ENCODE data around the gene FAM72B. TPM values are rescaled to one million over a fixed set of nuclear protein-coding genes. Genes with fewer than 3 reads are reported as not detected.
"Not testable (repeated sequence)": the region's sequence is repeated elsewhere in the genome, so short reads cannot be mapped to it uniquely, and the experiment has no call there.

Gene FAM72B
- 1 to 10 TPM; 1.3 to 2.2 TPM for polyA plus RNA-seq

- H3K27me3 ChIP-seq (ENCODE audit: control insufficient read depth in 1 of 2, insufficient read depth in 2 of 2, low read length in 2 of 2); H3K9me3 ChIP-seq (ENCODE audit: control insufficient read depth in 2 of 2, insufficient read depth in 1 of 2, low read depth in 1 of 2, low read length in 1 of 2); H3K36me3 ChIP-seq (ENCODE audit: control insufficient read depth in 2 of 2, insufficient read depth in 2 of 2, low read length in 1 of 2); H3K4me1 ChIP-seq (ENCODE audit: control insufficient read depth in 2 of 2, insufficient read depth in 2 of 2, low read length in 1 of 2): not testable (repeated sequence)
- H3K27ac ChIP-seq (ENCODE audit: low read depth in 2 of 2, low read length in 1 of 2): peak within 1 kb of the TSS in 1 of 2 donors; percentile 59
- H3K4me3 ChIP-seq (ENCODE audit: low read depth in 1 of 2, low read length in 2 of 2): peak within 1 kb of the TSS; percentile 33 to 40
- 0% methylated on average over 29 to 38 of the region's 54 CpGs for WGBS, 2 donors
These were observed at the start of gene FAM72B, which contains the start of gene SRGAP2C for GRCh38 chr1:121184290-121185127. Gene FAM72B, minus strand, starts transcription at chr1:121184340. Its CDS starts 851 bp downstream, at chr1:121183489. Gene SRGAP2C, plus strand, starts transcription at chr1:121184975. Its CDS starts 2,472 bp downstream, at chr1:121187447.

- not testable (repeated sequence) for H3K36me3 ChIP-seq (ENCODE audit: control insufficient read depth in 2 of 2, insufficient read depth in 2 of 2, low read length in 1 of 2); H3K27me3 ChIP-seq (ENCODE audit: control insufficient read depth in 1 of 2, insufficient read depth in 2 of 2, low read length in 2 of 2); H3K4me3 ChIP-seq (ENCODE audit: low read depth in 1 of 2, low read length in 2 of 2); H3K4me1 ChIP-seq (ENCODE audit: control insufficient read depth in 2 of 2, insufficient read depth in 2 of 2, low read length in 1 of 2); H3K27ac ChIP-seq (ENCODE audit: low read depth in 2 of 2, low read length in 1 of 2); H3K9me3 ChIP-seq (ENCODE audit: control insufficient read depth in 2 of 2, insufficient read depth in 1 of 2, low read depth in 1 of 2, low read length in 1 of 2)
- WGBS, 2 donors: 31 to 48% methylated on average over 1 of the region's 4 CpGs
These were observed 48.4 kb upstream of the FAM72B start for GRCh38 chr1:121232445-121233125.

- H3K4me3 ChIP-seq (ENCODE audit: low read depth in 1 of 2, low read length in 2 of 2); H3K9me3 ChIP-seq (ENCODE audit: control insufficient read depth in 2 of 2, insufficient read depth in 1 of 2, low read depth in 1 of 2, low read length in 1 of 2); H3K36me3 ChIP-seq (ENCODE audit: control insufficient read depth in 2 of 2, insufficient read depth in 2 of 2, low read length in 1 of 2); H3K4me1 ChIP-seq (ENCODE audit: control insufficient read depth in 2 of 2, insufficient read depth in 2 of 2, low read length in 1 of 2); H3K27ac ChIP-seq (ENCODE audit: low read depth in 2 of 2, low read length in 1 of 2); H3K27me3 ChIP-seq (ENCODE audit: control insufficient read depth in 1 of 2, insufficient read depth in 2 of 2, low read length in 2 of 2): not testable (repeated sequence)
- 71 to 84% methylated on average over 1 of the region's 4 CpGs for WGBS, 2 donors
These were observed 46.5 kb upstream of the FAM72B start for GRCh38 chr1:121230636-121231035.

- H3K36me3 ChIP-seq (ENCODE audit: control insufficient read depth in 2 of 2, insufficient read depth in 2 of 2, low read length in 1 of 2); H3K27ac ChIP-seq (ENCODE audit: low read depth in 2 of 2, low read length in 1 of 2); H3K4me3 ChIP-seq (ENCODE audit: low read depth in 1 of 2, low read length in 2 of 2); H3K27me3 ChIP-seq (ENCODE audit: control insufficient read depth in 1 of 2, insufficient read depth in 2 of 2, low read length in 2 of 2); H3K9me3 ChIP-seq (ENCODE audit: control insufficient read depth in 2 of 2, insufficient read depth in 1 of 2, low read depth in 1 of 2, low read length in 1 of 2); H3K4me1 ChIP-seq (ENCODE audit: control insufficient read depth in 2 of 2, insufficient read depth in 2 of 2, low read length in 1 of 2): not testable (repeated sequence)
- 56 to 91% methylated on average over 1 to 3 of the region's 9 CpGs for WGBS, 2 donors
These were observed 43.6 kb upstream of the FAM72B start for GRCh38 chr1:121227544-121228330.

- not testable (repeated sequence) for H3K36me3 ChIP-seq (ENCODE audit: control insufficient read depth in 2 of 2, insufficient read depth in 2 of 2, low read length in 1 of 2); H3K27me3 ChIP-seq (ENCODE audit: control insufficient read depth in 1 of 2, insufficient read depth in 2 of 2, low read length in 2 of 2); H3K4me1 ChIP-seq (ENCODE audit: control insufficient read depth in 2 of 2, insufficient read depth in 2 of 2, low read length in 1 of 2); H3K9me3 ChIP-seq (ENCODE audit: control insufficient read depth in 2 of 2, insufficient read depth in 1 of 2, low read depth in 1 of 2, low read length in 1 of 2); H3K27ac ChIP-seq (ENCODE audit: low read depth in 2 of 2, low read length in 1 of 2); H3K4me3 ChIP-seq (ENCODE audit: low read depth in 1 of 2, low read length in 2 of 2)
- 78 to 92% methylated on average over 1 of the region's 2 CpGs for whole genome bisulfite sequencing, 2 donors
These were observed 42.8 kb upstream of the FAM72B start for GRCh38 chr1:121226925-121227324.

- not testable (repeated sequence) for H3K4me3 ChIP-seq (ENCODE audit: low read depth in 1 of 2, low read length in 2 of 2); H3K27ac ChIP-seq (ENCODE audit: low read depth in 2 of 2, low read length in 1 of 2); H3K9me3 ChIP-seq (ENCODE audit: control insufficient read depth in 2 of 2, insufficient read depth in 1 of 2, low read depth in 1 of 2, low read length in 1 of 2); H3K27me3 ChIP-seq (ENCODE audit: control insufficient read depth in 1 of 2, insufficient read depth in 2 of 2, low read length in 2 of 2); H3K4me1 ChIP-seq (ENCODE audit: control insufficient read depth in 2 of 2, insufficient read depth in 2 of 2, low read length in 1 of 2); H3K36me3 ChIP-seq (ENCODE audit: control insufficient read depth in 2 of 2, insufficient read depth in 2 of 2, low read length in 1 of 2)
- 83 to 89% methylated on average over 2 of the region's 4 CpGs for WGBS, 2 donors
These were observed 42.3 kb upstream of the FAM72B start for GRCh38 chr1:121226295-121226904.

- WGBS, 2 donors: 56 to 72% methylated on average over 3 of the region's 4 CpGs
- H3K27me3 ChIP-seq (ENCODE audit: control insufficient read depth in 1 of 2, insufficient read depth in 2 of 2, low read length in 2 of 2); H3K27ac ChIP-seq (ENCODE audit: low read depth in 2 of 2, low read length in 1 of 2); H3K9me3 ChIP-seq (ENCODE audit: control insufficient read depth in 2 of 2, insufficient read depth in 1 of 2, low read depth in 1 of 2, low read length in 1 of 2); H3K36me3 ChIP-seq (ENCODE audit: control insufficient read depth in 2 of 2, insufficient read depth in 2 of 2, low read length in 1 of 2); H3K4me3 ChIP-seq (ENCODE audit: low read depth in 1 of 2, low read length in 2 of 2); H3K4me1 ChIP-seq (ENCODE audit: control insufficient read depth in 2 of 2, insufficient read depth in 2 of 2, low read length in 1 of 2): not testable (repeated sequence)
These were observed 40.6 kb upstream of the FAM72B start for GRCh38 chr1:121224714-121225113.

GRCh38 chr1:121221770-121222169, 37.6 kb upstream of the FAM72B start:
- not testable (repeated sequence) for H3K36me3 ChIP-seq (ENCODE audit: control insufficient read depth in 2 of 2, insufficient read depth in 2 of 2, low read length in 1 of 2); H3K27ac ChIP-seq (ENCODE audit: low read depth in 2 of 2, low read length in 1 of 2); H3K4me1 ChIP-seq (ENCODE audit: control insufficient read depth in 2 of 2, insufficient read depth in 2 of 2, low read length in 1 of 2); H3K27me3 ChIP-seq (ENCODE audit: control insufficient read depth in 1 of 2, insufficient read depth in 2 of 2, low read length in 2 of 2); H3K9me3 ChIP-seq (ENCODE audit: control insufficient read depth in 2 of 2, insufficient read depth in 1 of 2, low read depth in 1 of 2, low read length in 1 of 2); H3K4me3 ChIP-seq (ENCODE audit: low read depth in 1 of 2, low read length in 2 of 2)
- WGBS, 2 donors: 83 to 85% methylated on average over 1 of the region's 1 CpG

- H3K9me3 ChIP-seq (ENCODE audit: control insufficient read depth in 2 of 2, insufficient read depth in 1 of 2, low read depth in 1 of 2, low read length in 1 of 2); H3K36me3 ChIP-seq (ENCODE audit: control insufficient read depth in 2 of 2, insufficient read depth in 2 of 2, low read length in 1 of 2); H3K27ac ChIP-seq (ENCODE audit: low read depth in 2 of 2, low read length in 1 of 2); H3K4me3 ChIP-seq (ENCODE audit: low read depth in 1 of 2, low read length in 2 of 2); H3K27me3 ChIP-seq (ENCODE audit: control insufficient read depth in 1 of 2, insufficient read depth in 2 of 2, low read length in 2 of 2); H3K4me1 ChIP-seq (ENCODE audit: control insufficient read depth in 2 of 2, insufficient read depth in 2 of 2, low read length in 1 of 2): not testable (repeated sequence)
- no CpG with 5 or more reads among the region's 1 CpG for WGBS, 2 donors
These were observed 32.5 kb upstream of the FAM72B start for GRCh38 chr1:121216676-121217075.
